CD4-positive, alpha-beta T cell treated with Interleukin-10 for 1 hour (primary cell): ENCODE measurements around the gene OXNAD1.

ENCODE experiments used
- DNase-seq: peaks from one replicate; pipeline ENCODE4 v3.0.0-alpha.2; 2020

OXNAD1 gene

GRCh38 chr3:16247282-16248061 is 17.5 kb upstream of the OXNAD1 start:
- peak; percentile 82 for DNase-seq

DNA sequence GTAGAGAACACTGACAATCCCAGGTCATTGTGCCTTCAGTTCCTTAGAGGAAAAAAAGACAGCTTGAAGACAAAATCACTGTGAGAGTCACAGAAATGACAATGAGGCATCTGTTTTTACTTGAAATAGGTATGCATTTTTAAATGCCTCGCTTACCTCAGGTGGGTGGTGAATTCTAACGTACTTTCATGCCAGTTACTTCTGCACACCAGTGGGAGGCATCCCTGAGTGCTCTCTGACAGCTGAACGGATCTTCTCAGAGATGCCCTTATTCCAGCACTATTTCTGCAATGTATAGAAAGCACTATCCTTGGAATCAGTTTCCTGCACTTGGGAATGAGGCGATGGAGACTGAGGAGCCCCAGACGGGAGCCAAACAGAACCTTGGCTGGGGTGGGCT is 16.5 kb upstream of the OXNAD1 start:
- DNase-seq = no peak

GRCh38 chr3:16249336-16249735 is 15.7 kb upstream of the OXNAD1 start:
- DNase-seq = no peak

- no peak for DNase-seq
Measured at GRCh38 chr3:16249886-16250285, 15.1 kb upstream of the OXNAD1 start.

GRCh38 chr3:16251316-16252085 is 13.5 kb upstream of the OXNAD1 start:
- no peak for DNase-seq

- no peak for DNase-seq
Measured at GRCh38 chr3:16252243-16252978, 12.6 kb upstream of the OXNAD1 start.

- DNase-seq = no peak
Measured at GRCh38 chr3:16252988-16253387, 12.0 kb upstream of the OXNAD1 start.

DNA sequence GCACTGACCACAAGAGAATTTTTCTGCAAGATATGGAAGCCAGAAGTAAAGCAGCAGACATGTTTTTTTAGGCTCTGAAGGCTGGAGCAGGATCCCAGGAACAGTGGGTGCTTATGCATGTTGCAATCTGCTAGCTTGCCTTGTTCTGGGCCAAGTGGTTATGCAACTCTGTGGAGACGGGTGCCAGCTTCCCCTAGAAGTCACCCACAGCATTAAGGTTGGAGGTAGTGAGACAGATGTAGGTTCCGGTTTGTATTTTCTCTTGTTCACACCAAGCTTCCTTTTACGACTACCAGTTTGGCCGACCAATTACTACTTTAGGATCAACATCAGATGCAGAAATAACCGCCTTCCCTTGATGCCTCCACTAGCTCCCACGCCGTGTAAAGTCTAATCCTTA is 11.4 kb upstream of the OXNAD1 start:
- DNase-seq = no peak

DNA sequence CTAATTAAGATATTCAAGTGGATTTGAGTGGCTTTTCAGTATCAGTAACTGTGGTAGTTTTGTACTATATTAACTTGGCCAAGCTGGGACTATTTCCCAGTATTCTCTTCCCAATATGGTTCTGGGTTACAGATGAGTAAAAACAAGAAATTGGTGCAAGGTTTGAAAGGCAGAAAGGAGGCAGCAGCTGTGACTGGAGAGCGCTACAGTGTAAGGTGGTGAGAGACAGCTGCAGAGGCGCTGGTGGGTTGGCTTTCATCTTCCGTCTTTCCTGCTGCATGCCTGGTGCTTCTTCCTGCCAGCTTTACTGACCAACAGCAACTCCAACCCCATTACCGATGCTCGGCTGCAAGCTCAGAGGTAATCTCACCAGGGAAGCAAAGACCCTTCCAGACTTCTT is 10.1 kb upstream of the OXNAD1 start:
- no peak for DNase-seq

DNA sequence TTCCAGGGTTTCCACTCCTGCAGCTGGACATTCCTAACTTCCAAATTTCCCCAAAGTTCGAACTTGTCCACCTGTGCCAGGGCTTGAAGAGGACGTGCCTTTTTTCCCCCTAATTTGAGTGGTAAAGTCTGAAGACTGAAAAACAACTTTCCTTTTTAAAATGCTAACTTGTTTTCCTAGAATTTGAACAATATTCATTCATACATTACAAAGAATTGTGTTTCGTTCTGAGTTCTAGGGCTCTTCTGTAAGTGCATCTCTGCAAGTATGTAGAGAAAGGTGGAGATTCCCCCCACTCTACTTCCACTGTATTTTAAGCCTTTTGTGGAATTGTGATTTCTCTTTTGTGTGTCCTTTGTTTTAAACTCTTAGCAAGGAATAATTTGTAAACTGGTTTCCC is 9.7 kb upstream of the OXNAD1 start:
- DNase-seq = no peak

DNA sequence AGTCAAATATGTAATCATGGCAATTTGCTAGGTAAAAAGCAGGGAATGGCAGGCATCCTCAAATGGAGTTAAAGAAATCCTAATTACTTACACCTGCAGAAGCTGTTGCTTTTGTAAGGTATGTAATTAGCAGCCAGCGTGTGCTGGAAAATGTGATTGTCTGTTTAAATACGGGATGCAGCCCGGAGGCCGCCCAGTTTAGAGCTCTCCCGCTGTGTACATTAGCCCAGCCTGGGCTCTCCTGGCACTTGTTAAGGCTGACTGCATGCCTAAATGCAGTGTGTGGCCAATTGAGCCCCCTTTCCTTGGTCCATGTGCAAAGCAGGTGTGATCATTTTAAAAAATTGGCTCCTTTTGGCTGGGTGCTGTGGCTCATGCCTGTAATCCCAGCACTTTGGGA is 9.3 kb upstream of the OXNAD1 start:
- DNase-seq = no peak

GRCh38 chr3:16257309-16257708 is 7.7 kb upstream of the OXNAD1 start:
- DNase-seq = no peak

- DNase-seq = no peak
Measured at GRCh38 chr3:16258177-16258576, 6.8 kb upstream of the OXNAD1 start.

- DNase-seq = no peak
Measured at GRCh38 chr3:16258866-16259265, 6.1 kb upstream of the OXNAD1 start.

DNA sequence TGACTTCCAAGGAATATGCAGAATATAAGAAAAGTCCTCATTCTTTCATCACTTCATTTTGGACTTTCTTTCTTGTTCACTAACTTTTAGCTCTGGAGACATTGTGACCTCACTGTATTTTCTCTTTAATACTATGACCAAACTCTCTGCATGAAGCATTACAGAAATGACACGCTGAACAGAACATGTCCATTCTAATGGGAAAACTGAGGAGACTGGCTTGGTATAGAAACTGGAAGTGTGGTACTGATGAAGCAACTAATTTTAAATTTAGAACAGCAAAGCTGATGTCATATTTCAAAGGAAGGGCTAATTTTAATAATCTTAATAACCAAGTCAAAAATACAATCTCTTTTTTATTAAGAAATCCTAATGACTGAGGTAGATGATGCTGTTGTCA is 5.0 kb upstream of the OXNAD1 start:
- no peak for DNase-seq

DNA sequence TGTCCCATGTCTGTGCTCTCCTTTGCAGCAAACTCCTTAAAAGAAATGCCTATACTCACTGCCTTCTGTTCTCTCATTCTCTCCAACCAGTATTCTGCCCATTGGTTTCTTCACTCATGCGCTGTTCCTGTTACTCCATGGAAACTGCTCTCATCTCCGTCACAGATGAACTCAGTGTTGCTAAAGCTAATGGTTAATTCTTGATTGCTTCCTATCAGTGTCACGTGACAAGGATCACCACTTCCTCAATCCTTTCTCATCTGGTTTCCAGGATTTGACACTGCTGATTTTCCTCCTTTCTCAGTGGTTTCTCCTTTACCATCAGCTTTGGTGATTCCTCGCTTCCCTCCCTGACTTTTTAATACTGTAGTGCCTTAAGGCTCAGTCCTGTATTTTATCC is 2.8 kb upstream of the OXNAD1 start:
- no peak for DNase-seq

GRCh38 chr3:16264174-16264707 is 771 bp upstream of the OXNAD1 start:
- no peak for DNase-seq

DNA sequence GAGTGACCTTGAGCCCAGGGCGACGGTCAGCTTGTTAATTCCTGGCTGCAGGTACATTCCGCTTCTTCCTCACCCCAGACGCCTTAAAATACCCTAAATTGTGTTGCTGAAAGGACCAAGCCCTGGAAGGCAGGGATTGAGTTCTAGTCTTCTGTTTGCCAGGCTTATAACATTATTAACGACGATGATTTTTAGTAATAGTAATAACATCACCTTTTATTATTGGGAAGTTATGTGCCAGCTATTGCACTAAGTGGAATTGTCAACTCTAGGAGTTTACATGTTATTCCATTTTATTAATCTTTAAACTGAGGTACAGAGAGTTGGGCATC is 409 bp downstream of the OXNAD1 start:
- no peak for DNase-seq

- DNase-seq = no peak
Measured at GRCh38 chr3:16266714-16267113, 1.7 kb downstream of the OXNAD1 start.

- DNase-seq = no peak
Measured at GRCh38 chr3:16270855-16271254, 5.8 kb downstream of the OXNAD1 start.

DNA sequence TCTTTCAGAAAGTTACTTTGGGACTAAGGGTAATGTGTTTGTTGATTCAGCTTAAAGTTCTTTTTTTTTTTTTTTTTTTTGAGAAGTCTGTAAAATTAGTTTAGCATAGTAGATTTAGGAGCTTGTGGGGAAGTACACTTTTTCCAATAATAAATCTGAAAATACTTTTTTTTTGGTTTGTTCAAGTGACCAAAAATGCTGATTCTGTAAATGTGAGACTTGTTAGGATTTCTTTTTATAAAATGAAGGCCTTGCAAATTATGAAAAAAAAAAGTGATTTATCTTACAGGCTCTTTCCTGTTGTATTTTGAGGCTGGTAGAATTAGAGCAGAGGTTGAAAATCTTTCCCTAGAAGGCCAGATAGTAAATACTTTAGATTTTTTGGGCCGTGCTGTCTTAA is 7.6 kb downstream of the OXNAD1 start:
- DNase-seq = no peak

- DNase-seq = no peak
Measured at GRCh38 chr3:16273867-16274266, 8.9 kb downstream of the OXNAD1 start.

DNA sequence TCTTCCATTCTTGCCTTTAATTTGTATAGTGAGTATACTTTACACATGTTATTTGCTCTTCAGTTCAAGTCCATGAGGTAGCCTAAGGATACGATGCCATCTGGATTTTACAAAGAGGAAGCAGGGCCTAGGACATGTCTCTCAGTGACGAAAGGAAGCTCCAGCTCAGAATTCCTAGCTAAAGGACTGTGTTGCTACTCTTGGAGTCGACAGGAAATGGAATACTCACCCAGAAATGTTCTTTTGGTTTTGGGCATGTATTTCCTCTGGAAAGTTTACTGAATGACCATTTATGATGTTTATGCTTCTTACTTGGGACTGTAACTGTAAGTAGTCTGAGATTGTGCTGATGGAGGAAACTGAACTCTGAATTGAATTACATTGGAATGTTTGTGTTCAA is 12.5 kb downstream of the OXNAD1 start:
- no peak for DNase-seq
